K562 (cell line): Measurements from ENCODE around the gene NBEAL1.
"Not testable (repeated sequence)": the region's sequence is repeated elsewhere in the genome, so short reads cannot be mapped to it uniquely, and the experiment has no call there.

Source experiments
- ATF1 ChIP-seq, 2 experiments: fragments of 450-650 bp in 1 of 2; IDR thresholded peaks; 2 replicates each; pipeline ENCODE4 v1.6.1; 2016; ENCODE audit warnings: missing compliant biosample characterization in 1 of 2, missing genetic modification characterization in 1 of 2
- BHLHE40 ChIP-seq: IDR thresholded peaks from 2 replicates; pipeline ENCODE4 v1.6.1; 2011; ENCODE audit warnings: low read length, improper control_type of control experiment
- FOXK2 ChIP-seq, 2 experiments: fragments of 450-650 bp; IDR thresholded peaks in 1 of 2; conservative IDR thresholded peaks in 1 of 2; 2 replicates each; pipeline ENCODE4 v1.6.1; 2016; ENCODE audit warnings: low read depth in 2 of 2, mild to moderate bottlenecking in 1 of 2
- MAFF ChIP-seq: IDR thresholded peaks from 2 replicates; pipeline ENCODE4 v1.6.1; 2012; ENCODE audit warnings: low read length, improper control_type of control experiment
- MAFG ChIP-seq: fragments of 450-650 bp; conservative IDR thresholded peaks from 2 replicates; pipeline ENCODE4 v1.6.1; 2016; ENCODE audit warnings: missing genetic modification characterization, missing compliant biosample characterization
- SRSF1 ChIP-seq: fragments of 200-400 bp; formaldehyde crosslinking; IDR thresholded peaks from 2 replicates; pipeline ENCODE4 v1.6.1; 2017; ENCODE audit warnings: mild to moderate bottlenecking, low read depth, low read length, moderate library complexity
- ZBTB1 ChIP-seq: sonication (generic); formaldehyde crosslinking; IDR thresholded peaks from 2 replicates; pipeline ENCODE4 v1.8.1; 2023; ENCODE audit warnings: missing genetic modification reagents, low read depth, mild to moderate bottlenecking, borderline replicate concordance
- ZNF124 ChIP-seq: sonication (generic); formaldehyde crosslinking; IDR thresholded peaks from 2 replicates; pipeline ENCODE4 v1.8.1; 2022; ENCODE audit warnings: missing genetic modification reagents
- TF ChIP-seq, protein P1 (sequence below): fragments of 150-350 bp; IDR thresholded peaks from 2 replicates; pipeline ENCODE4 v1.6.1; 2014; ENCODE audit warnings: low read depth, mild to moderate bottlenecking, low read length, borderline replicate concordance
- TF ChIP-seq, protein P2 (sequence below), 3 experiments: IDR thresholded peaks in 2 of 3; conservative IDR thresholded peaks in 1 of 3; 2 replicates each; pipeline ENCODE4 v1.5.1; 2011 to 2012; ENCODE audit warnings: low read length in 3 of 3, mild to moderate bottlenecking in 3 of 3, control low read depth in 2 of 3, improper control_type of control experiment in 1 of 3, inconsistent platforms in 1 of 3, low read depth in 1 of 3, mixed read lengths in 1 of 3, moderate library complexity in 1 of 3; ENCODE audit not compliant: insufficient read depth in 2 of 3
- TF ChIP-seq, protein P3 (sequence below): fragments of 250-450 bp; sonication (Bioruptor Pico); IDR thresholded peaks from 2 replicates; pipeline ENCODE4 v1.4.0; 2020; ENCODE audit warnings: mild to moderate bottlenecking, moderate library complexity

DNA sequence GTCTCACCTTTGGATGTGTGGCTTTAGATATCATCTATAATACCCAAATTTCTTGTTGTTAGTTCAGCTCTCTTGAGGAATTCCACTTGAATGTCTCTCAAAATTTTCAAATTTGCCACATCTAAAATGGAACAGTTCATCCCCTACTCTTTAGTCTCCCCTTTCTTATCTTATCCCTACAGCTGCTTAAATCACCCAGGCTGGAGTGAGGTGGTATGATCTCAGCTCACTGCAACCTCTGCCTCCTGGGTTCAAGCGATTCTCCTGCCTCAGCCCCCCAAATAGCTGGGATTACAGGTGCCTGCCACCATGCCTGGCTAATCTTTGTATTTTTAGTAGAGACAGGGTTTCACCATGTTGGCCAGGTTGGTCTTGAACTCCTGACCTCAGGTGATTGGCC lies 71.7 kb downstream of the NBEAL1 start:
- not testable (repeated sequence) for TF ChIP-seq SRSF1; MAFF; ZBTB1 (CRISPR knock-in tag); MAFG (tag); ATF1 (CRISPR knock-in tag; IDR thresholded peaks at IDR 0.05); ATF1 (tag; IDR thresholded peaks at IDR 0.05); ZNF124 (CRISPR knock-in tag); BHLHE40
- peak in 1 of 2 experiments; percentile 70; a peak in 1 of 4 replicates for TF ChIP-seq FOXK2 (conservative IDR thresholded peaks at IDR 0.05 in 1 of 2, IDR thresholded peaks at IDR 0.05 in 1 of 2; ENCODE audit: low read depth in 2 of 2)
- TF ChIP-seq, protein P1, sequence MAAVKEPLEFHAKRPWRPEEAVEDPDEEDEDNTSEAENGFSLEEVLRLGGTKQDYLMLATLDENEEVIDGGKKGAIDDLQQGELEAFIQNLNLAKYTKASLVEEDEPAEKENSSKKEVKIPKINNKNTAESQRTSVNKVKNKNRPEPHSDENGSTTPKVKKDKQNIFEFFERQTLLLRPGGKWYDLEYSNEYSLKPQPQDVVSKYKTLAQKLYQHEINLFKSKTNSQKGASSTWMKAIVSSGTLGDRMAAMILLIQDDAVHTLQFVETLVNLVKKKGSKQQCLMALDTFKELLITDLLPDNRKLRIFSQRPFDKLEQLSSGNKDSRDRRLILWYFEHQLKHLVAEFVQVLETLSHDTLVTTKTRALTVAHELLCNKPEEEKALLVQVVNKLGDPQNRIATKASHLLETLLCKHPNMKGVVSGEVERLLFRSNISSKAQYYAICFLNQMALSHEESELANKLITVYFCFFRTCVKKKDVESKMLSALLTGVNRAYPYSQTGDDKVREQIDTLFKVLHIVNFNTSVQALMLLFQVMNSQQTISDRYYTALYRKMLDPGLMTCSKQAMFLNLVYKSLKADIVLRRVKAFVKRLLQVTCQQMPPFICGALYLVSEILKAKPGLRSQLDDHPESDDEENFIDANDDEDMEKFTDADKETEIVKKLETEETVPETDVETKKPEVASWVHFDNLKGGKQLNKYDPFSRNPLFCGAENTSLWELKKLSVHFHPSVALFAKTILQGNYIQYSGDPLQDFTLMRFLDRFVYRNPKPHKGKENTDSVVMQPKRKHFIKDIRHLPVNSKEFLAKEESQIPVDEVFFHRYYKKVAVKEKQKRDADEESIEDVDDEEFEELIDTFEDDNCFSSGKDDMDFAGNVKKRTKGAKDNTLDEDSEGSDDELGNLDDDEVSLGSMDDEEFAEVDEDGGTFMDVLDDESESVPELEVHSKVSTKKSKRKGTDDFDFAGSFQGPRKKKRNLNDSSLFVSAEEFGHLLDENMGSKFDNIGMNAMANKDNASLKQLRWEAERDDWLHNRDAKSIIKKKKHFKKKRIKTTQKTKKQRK, result not testable (repeated sequence)
- TF ChIP-seq, protein P2, sequence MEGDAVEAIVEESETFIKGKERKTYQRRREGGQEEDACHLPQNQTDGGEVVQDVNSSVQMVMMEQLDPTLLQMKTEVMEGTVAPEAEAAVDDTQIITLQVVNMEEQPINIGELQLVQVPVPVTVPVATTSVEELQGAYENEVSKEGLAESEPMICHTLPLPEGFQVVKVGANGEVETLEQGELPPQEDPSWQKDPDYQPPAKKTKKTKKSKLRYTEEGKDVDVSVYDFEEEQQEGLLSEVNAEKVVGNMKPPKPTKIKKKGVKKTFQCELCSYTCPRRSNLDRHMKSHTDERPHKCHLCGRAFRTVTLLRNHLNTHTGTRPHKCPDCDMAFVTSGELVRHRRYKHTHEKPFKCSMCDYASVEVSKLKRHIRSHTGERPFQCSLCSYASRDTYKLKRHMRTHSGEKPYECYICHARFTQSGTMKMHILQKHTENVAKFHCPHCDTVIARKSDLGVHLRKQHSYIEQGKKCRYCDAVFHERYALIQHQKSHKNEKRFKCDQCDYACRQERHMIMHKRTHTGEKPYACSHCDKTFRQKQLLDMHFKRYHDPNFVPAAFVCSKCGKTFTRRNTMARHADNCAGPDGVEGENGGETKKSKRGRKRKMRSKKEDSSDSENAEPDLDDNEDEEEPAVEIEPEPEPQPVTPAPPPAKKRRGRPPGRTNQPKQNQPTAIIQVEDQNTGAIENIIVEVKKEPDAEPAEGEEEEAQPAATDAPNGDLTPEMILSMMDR (IDR thresholded peaks at IDR 0.05 in 2 of 3, conservative IDR thresholded peaks at IDR 0.05 in 1 of 3; ENCODE audit: insufficient read depth in 2 of 3, low read depth in 1 of 3, low read length in 3 of 3), result not testable (repeated sequence)
- TF ChIP-seq, protein P3, sequence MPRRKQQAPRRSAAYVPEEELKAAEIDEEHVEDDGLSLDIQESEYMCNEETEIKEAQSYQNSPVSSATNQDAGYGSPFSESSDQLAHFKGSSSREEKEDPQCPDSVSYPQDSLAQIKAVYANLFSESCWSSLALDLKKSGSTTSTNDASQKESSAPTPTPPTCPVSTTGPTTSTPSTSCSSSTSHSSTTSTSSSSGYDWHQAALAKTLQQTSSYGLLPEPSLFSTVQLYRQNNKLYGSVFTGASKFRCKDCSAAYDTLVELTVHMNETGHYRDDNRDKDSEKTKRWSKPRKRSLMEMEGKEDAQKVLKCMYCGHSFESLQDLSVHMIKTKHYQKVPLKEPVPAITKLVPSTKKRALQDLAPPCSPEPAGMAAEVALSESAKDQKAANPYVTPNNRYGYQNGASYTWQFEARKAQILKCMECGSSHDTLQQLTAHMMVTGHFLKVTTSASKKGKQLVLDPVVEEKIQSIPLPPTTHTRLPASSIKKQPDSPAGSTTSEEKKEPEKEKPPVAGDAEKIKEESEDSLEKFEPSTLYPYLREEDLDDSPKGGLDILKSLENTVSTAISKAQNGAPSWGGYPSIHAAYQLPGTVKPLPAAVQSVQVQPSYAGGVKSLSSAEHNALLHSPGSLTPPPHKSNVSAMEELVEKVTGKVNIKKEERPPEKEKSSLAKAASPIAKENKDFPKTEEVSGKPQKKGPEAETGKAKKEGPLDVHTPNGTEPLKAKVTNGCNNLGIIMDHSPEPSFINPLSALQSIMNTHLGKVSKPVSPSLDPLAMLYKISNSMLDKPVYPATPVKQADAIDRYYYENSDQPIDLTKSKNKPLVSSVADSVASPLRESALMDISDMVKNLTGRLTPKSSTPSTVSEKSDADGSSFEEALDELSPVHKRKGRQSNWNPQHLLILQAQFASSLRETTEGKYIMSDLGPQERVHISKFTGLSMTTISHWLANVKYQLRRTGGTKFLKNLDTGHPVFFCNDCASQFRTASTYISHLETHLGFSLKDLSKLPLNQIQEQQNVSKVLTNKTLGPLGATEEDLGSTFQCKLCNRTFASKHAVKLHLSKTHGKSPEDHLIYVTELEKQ, result not testable (repeated sequence)
